ENCODE measurements around the gene GPC1.

The GPC1 gene

GRCh38 chr2:240430595-240430994 lies 4.9 kb upstream of the GPC1 start:
- no peak for DNase-seq (ENCODE audit: low spot score)

GRCh38 chr2:240431271-240431660 lies 4.2 kb upstream of the GPC1 start:
- no peak for DNase-seq (ENCODE audit: low spot score)

GRCh38 chr2:240431661-240432424 lies 3.6 kb upstream of the GPC1 start:
- no peak for DNase-seq (ENCODE audit: low spot score)

- DNase-seq (ENCODE audit: low spot score): no peak
Measured at GRCh38 chr2:240432430-240432819, 3.0 kb upstream of the GPC1 start.

GRCh38 chr2:240432820-240433801 lies 2.4 kb upstream of the GPC1 start:
- no peak for DNase-seq (ENCODE audit: low spot score)

GRCh38 chr2:240433973-240434727 lies 1.3 kb upstream of the GPC1 start:
- no peak for DNase-seq (ENCODE audit: low spot score)

GRCh38 chr2:240434728-240435456 lies 571 bp upstream of the GPC1 start:
- DNase-seq (ENCODE audit: low spot score): peak; percentile 84

- DNase-seq (ENCODE audit: low spot score): no peak
Measured at GRCh38 chr2:240435948-240436682, 652 bp downstream of the GPC1 start.

GRCh38 chr2:240436683-240437550 lies 1.5 kb downstream of the GPC1 start:
- no peak for DNase-seq (ENCODE audit: low spot score)

- DNase-seq (ENCODE audit: low spot score): no peak
Measured at GRCh38 chr2:240437551-240437860, 2.0 kb downstream of the GPC1 start.

- peak; percentile 58 for DNase-seq (ENCODE audit: low spot score)
Measured at GRCh38 chr2:240437861-240438809, 2.7 kb downstream of the GPC1 start.

GRCh38 chr2:240438810-240439697 lies 3.6 kb downstream of the GPC1 start:
- no peak for DNase-seq (ENCODE audit: low spot score)

- no peak for DNase-seq (ENCODE audit: low spot score)
Measured at GRCh38 chr2:240439698-240440151, 4.3 kb downstream of the GPC1 start.

GRCh38 chr2:240440251-240440650 lies 4.8 kb downstream of the GPC1 start:
- DNase-seq (ENCODE audit: low spot score): no peak

GRCh38 chr2:240440704-240441320 lies 5.3 kb downstream of the GPC1 start:
- DNase-seq (ENCODE audit: low spot score): no peak

- DNase-seq (ENCODE audit: low spot score): no peak
Measured at GRCh38 chr2:240441326-240441992, 6.0 kb downstream of the GPC1 start.

GRCh38 chr2:240441993-240442411 lies 6.5 kb downstream of the GPC1 start:
- DNase-seq (ENCODE audit: low spot score): no peak

Measured in COLO829 (cell line).